Activated CD8-positive, alpha-beta memory T cell treated with anti-CD3 and anti-CD28 coated beads, Interleukin-2, amount 50 U/mL, for 48 hours (primary cell): ENCODE results near the gene PLB1.
A peak's percentile ranks its signal among the peaks of the same experiment; 100 is the strongest.

Source experiments
- DNase-seq: peaks from one replicate; pipeline ENCODE4 v3.0.0-alpha.2; 2020

PLB1 gene

DNA sequence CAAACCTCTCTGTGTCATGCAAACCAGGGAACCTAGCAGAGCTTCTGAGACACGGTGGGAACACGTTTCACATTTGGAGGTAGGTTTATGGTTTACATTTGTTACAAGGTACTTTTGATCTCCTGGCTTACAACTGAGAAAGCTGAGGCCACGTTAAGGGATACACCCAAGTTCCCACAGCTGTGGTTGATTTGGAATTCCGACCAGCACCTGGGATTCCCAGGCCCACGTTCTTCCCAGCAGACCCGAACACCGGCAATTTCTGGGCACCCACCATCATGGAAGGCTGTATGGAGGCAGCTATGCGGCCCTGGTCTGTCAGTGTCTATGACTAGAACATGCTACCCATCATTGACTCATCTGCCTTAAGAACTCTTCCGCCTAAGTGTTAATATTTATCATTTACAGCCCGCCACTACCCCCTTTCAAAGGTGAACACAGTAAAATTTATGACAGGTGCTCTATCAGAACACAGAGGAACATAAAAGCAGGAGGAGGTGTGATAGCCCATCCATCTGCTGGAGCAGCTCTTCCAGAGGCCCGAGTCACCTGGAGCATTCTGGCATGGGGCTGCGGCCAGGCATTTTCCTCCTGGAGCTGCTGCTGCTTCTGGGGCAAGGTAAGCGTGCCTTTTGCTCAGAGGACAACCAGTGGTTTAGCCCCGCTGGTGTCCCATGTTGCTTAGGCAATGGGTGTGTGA, at the start of gene PLB1:
TSS of gene PLB1 (plus strand) at position 510 of the 700 bp plus-strand sequence. CDS start at position 565, 55 bp downstream.
- peak; percentile 33 for DNase-seq

DNA sequence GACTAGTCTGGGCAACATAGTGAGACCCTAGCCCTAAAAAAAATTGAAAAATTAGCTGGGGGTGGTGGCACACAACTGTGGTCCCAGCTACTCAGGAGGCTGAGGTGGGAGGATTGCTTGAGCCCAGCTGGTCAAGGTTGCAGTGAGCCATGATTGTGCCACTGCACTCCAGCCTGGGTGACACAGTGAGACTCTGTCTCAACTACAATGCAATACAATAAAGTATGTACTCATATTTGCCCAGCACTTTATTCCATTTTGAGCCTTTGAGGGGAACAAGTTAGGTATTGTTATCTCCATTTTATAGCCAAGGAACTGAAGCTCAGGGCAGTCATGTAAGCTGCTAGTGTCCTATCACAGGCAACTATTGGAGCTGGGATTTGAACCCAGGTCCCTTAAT, 49.3 kb upstream of the PLB1 start:
- no peak for DNase-seq

DNA sequence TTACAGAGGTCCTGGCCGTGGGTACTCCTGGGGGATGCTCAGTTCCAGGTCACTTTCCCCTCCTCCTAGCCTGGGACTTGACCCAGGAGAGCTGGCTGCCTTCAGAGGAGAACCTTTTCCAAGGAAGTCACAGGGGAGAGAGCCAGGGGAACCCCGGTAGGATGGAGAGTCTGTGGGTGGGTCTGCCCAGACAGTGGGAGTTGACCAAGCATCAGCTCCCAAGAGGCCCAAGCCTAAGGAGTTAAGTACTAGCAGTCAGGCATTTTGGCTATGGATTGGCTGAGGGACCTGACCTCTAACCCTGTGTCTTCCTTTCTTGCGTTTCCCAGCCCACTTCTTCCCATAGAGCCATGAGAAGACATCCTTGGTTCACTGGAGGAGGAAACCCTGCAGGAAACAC, 48.8 kb upstream of the PLB1 start:
- no peak for DNase-seq

DNA sequence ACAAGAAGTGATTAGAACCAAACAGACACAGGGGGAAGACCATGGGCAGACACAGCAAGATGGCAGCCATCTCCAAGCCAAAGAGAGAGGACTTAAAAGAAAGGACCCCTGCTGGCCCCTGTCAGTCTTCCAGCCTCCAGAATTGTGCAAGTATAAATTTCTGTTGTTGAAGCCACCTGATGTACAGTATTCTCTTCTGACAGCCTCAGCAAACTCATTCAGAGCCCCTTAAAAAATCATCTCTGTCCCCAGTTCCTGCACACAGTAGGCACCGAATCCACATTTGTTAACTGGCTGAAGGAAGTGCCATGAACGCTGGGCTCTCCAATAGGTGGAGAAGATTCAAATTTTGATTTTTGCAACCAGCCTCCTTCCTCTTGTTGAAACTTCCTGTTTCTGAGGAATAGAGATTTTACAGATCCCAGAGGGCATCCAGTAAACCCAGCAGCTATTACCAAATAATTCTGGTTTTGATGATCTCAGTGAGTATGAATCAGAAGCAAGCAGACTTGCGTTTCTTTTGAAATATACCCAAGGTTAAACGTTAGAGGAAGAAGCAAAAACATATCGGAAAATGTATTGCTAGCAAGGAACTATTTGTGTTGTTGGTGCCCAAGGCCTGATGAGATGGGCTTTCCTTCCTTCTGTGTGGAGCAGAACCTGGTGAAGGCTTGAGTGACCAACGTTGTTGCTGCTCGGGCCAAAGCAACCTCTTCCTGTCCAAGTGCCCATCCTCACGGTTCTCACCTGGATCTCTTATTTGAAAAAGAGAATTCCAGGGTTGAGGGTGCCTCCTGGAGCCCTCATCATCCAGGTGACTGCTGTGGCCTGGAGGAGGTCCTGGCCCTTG, 47.7 kb upstream of the PLB1 start:
- no peak for DNase-seq

DNA sequence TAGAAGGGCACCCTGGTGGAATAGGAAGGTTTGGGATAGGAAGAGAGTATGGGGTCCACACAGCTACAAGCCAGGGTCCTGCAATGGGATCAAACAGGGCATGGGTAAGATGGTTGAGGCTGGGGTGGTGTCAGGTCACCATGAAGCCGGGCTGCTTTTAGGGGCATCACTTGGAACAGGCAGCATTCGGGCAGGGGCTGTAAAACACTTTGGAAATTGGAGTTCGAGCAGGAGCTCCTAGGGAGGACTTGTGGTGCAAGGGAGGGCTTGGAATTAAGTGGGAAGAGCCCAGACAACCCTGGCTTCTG, 47.1 kb upstream of the PLB1 start:
- DNase-seq: no peak

- DNase-seq: no peak
Observed at GRCh38 chr2:28449126-28449487, 46.8 kb upstream of the PLB1 start.

DNA sequence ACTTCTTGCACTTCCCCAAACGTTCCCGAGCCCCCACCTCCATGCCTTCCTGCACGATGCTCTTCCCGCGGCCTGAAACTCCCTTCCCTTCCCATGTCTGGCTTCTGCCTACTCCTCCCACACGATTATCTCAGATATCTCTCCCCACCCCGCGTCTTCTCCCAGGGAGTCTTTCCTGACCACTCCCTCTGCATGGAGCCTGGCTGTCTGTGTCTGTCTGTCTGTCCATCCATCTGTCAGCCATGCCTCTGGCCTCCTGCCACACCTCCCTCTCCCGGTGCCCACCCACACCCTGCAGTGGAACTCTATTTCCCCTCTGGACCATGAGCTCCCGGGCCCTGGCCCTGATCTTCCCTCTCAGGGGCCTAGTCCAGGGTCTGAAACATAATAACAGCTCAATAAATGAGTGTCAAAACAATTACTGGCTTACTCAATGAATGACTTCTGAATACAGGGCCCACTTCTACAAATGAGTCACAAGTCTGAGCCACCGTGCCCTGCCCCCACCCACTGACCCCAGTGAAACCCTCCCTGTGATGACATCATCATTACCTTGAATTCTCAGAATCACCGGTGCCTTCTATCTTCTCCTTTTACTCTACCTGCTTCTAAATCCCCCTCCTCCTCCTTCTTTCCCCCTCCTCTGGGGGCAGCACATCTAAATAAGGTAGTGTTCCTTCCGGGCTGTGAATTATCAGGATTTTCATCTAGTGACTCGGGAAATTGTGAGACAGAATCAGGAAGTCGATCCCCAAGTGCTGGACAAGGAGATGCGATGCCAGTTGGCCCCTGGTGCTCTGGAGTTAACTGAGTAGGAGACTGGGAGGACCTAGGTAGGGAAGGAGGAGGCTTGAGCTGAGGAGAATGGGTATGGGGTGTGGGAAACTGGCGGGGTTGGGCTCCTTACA, 46.1 kb upstream of the PLB1 start:
- DNase-seq: peak; percentile 86

DNA sequence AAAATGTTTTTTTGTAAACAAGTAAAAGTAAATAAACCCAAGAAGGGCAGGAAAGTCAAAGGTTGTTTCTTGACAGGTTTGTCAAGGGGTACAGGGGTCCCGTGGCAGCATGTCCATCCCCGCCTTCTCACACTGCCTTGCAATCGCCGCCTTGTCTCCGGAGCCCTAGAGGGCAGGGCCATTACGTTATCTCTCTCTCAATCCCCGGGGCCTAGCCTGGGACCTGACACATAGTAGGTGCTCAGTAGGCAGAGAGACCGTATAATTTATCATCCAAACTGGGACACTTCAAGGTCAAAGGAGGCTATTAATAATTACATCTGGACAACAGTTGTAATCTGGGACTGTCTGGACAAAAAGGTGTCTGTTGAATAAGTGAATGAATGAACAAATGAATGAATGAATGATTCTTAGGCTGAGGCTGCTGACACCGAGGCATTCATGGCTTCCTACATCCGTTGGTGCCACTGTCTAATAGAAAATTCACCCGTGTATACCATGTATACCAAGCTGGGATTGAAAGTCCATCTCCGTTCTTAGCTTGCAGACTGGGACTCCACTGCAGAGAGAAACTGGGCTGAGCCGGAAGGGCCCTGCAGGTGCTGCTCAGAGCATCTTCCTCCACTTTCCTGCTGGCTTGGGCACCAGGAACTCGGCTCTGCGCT, 44.8 kb upstream of the PLB1 start:
- no peak for DNase-seq

DNA sequence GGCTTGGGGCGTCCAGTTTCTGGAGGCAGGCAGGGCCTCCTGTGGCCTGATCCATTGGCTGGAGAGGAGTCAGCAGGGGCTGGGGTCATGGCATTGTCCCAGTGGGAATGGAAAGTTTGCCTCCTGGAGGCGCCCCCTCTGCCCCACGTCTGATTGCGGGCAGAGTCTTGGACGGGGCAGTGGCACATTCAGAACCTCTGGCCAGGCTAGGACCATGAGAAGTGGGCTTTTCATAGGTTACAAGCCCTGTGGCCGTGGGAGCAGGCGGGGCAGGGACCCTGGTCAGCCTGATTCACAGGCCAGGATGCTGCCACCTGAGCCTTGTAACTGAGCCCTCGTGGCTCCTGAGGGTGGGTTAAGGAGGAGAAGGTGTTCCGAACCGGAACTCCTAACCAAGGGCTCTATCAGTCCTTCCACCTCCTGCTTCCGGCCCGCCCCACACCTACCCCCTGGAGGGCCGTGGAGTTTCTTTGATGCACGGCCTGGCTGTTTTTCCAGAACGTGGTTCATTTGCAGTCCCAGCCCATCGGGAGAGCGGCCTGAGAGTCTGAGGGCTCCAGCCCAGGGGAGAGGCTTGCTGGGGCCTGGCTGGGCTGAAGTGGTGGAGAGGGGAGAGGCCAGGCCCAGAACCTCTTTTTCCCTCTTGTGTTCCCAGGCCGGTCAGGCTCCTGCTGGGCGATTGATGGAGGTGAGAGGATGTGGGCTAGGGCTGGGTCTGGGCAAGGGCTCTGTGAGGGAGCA, 43.9 kb upstream of the PLB1 start:
- no peak for DNase-seq

- peak; percentile 98 for DNase-seq
Observed at GRCh38 chr2:28452534-28453081, 43.3 kb upstream of the PLB1 start.

- DNase-seq: no peak
Observed at GRCh38 chr2:28453396-28453795, 42.5 kb upstream of the PLB1 start.

GRCh38 chr2:28454016-28454930, 41.6 kb upstream of the PLB1 start:
- no peak for DNase-seq

DNA sequence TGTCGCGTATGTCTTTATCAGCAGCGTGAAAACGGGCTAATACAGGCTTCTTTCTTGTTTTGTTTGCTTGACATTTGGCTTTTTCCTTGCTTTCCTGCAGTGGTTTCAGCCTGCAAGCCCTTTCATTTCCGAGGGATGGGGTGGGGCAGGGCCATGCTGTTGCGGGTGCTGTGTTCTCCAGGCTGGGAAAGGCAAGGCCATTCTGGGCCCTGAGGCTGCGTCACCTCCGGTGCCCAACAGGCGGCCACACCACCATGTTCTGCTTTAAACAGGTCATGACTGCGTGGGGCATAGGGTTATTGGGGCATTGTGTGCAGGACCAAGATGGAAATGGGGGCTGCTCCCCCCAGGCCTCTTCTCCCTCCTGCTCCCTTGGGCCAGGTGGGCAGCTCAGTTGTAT, 38.6 kb upstream of the PLB1 start:
- no peak for DNase-seq

DNA sequence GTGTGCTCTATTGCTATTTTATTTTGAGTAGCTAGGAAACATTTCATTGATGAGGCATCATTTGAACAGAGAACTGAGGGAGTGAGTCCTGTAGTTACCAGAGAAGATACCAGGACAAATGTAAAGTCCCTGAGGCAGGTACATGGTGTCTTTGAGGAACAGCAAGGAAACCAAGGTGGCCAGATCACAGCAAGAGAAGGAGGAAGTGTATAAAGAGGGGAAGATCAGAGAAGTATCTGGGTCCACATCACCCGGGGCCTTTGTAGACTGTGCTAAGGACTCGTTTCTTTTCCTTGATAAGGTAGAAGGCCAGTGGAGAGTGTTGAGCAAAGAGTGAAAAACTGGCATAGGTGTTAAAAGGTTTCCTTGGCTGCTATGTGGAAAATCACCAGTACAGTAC, 34.8 kb upstream of the PLB1 start:
- DNase-seq: no peak

GRCh38 chr2:28462122-28462521, 33.7 kb upstream of the PLB1 start:
- no peak for DNase-seq

DNA sequence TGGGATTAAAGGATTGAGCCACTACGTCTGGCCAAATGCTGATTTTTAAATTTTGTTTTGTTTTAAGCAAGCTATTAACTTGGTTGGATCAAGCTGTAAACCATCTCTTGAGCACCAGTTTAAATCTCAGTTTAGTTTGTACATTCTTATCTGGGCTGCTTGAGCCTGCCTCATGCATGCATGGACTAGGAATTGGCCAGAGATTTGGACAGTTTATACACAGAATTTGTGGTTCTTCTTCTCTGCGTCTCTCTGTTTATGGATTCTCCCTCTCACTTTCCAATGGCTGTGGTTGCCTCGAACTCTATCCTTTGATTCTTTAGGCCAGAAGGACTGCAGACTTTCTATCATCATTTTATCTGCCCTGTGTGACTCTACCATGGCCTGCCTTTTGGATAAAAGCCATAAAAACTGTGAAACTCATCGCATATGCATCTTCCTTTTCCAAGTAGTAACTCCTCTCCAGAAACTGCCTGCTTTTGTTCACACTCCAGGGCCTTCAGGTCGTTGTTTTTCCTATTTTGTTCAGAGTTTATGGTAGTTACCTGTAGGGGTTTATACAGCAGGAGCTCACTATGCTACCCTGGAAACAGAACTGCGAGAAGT, 32.5 kb upstream of the PLB1 start:
- DNase-seq: no peak

DNA sequence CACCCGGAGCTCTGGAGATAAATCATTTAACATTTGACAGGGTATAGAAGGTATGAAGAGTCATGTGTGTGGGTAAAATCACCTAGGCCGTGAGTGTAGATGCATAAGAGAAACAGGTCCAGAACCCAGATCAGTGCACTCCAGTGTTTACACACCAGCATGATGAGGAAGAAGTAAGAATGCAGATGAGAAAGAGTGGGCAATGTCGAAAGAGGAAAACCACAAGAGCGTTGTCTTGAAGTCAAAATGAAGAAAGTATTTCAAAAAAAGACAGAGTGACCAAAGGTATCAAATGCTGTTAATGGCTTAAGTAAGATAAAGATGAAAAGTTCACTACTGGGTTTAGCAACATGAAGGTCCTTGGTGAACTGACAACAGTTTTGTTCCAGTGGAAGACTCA, 32.0 kb upstream of the PLB1 start:
- no peak for DNase-seq

DNA sequence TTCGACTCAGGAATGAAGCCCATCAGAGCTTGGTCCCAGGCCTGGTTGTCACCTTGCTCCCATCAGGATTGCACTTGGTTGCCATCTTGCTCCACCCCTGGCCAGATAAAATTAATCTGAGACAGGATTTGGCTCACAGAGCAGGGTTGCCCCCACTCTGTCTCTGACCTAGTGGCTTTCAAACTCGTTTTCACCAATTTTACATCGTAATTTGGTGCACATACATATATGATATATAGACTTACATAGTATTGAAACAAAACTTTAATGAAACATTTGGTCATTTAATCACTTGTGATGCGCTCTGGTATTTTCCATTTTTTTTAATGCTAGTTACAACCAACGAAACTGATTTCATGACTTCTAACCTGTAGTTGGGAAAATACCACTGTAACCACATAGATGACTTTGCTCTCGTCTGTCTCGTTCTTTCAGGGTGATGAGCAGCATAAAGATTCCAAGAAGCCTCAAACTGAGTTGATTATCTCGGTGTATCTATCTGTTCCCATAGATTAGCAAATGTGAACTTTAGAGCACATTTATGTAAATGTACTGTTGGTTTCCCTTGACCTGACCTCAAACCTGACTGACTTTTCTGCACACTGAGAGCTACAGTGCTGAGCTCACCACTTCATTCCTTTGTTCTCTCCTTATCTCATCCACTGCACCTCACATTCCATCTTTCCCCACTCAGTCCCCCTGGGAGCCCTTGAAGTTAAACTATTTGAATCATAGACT, 30.5 kb upstream of the PLB1 start:
- DNase-seq: no peak

DNA sequence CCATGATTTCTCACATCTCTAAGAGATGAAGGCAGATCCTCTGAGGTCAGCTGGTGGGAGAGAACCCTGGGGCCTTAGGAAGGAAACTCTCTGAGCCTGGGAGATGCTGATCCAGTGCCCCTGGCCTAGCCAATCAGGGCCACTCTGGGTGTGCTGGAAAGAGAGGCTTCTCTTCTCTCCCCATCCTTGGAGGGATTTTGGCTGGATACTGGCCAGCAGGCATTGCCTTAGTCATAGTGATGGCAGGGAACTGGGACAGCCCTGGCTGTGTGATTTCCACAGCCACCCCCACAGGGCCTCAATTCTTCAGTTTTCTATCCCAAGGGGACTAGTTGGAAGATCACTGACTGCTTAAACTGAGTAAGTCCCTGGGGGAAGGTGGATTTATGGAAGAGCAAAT, 26.6 kb upstream of the PLB1 start:
- no peak for DNase-seq
